SU-DHL-6 (cell line): ENCODE data around the gene RCOR2.

Experiments used
- H2AFZ ChIP-seq: fragments of 200-600 bp; sonication (generic); 2 replicates; pipeline ENCODE4 v1.6.1; 2014; ENCODE audit warnings: low read depth, mild to moderate bottlenecking, moderate library complexity, mixed read lengths, antibody characterized with exemption, low read length; ENCODE audit not compliant: severe bottlenecking
- H3F3A ChIP-seq: fragments of 200-600 bp; shearing (Covaris generic); 2 replicates; pipeline ENCODE4 v1.6.0; 2016; ENCODE audit warnings: antibody characterized with exemption, mild to moderate bottlenecking; ENCODE audit not compliant: insufficient read depth
- H3K27ac ChIP-seq: fragments of 200-600 bp; sonication (generic); 2 replicates; pipeline ENCODE4 v1.5.1; 2016; ENCODE audit warnings: low read depth, mild to moderate bottlenecking, low read length, moderate library complexity, mixed read lengths
- H3K27me3 ChIP-seq: fragments of 200-600 bp; sonication (generic), shearing (Covaris generic); 2 replicates; pipeline ENCODE4 v1.6.0; 2014; ENCODE audit warnings: mild to moderate bottlenecking, low read length
- H3K36me3 ChIP-seq: fragments of 200-600 bp; sonication (generic); 2 replicates; pipeline ENCODE4 v1.6.1; 2014; ENCODE audit warnings: mild to moderate bottlenecking, low read length, mixed read lengths
- H3K4me2 ChIP-seq: fragments of 300-600, 200-600 bp; shearing (Covaris generic), sonication (generic); 2 replicates; pipeline ENCODE4 v1.6.0; 2014; ENCODE audit warnings: low read length, low read depth, mild to moderate bottlenecking; ENCODE audit not compliant: poor library complexity, severe bottlenecking
- H3K4me3 ChIP-seq: fragments of 200-600 bp; sonication (generic); 2 replicates; pipeline ENCODE4 v1.5.1; 2014; ENCODE audit warnings: antibody characterized with exemption, low read length, mild to moderate bottlenecking, mixed read lengths; ENCODE audit not compliant: insufficient read depth, poor library complexity, severe bottlenecking
- H3K79me2 ChIP-seq: fragments of 200-600 bp; sonication (generic); 2 replicates; pipeline ENCODE4 v1.6.1; 2014; ENCODE audit warnings: mild to moderate bottlenecking, low read length, moderate library complexity; ENCODE audit not compliant: insufficient read depth
- H3K9ac ChIP-seq: fragments of 200-600 bp; sonication (generic); 2 replicates; pipeline ENCODE4 v1.7.0; 2014; ENCODE audit warnings: mild to moderate bottlenecking, low read length
- H3K9me2 ChIP-seq: fragments of 200-600 bp; sonication (generic); replicated peaks from 2 replicates; pipeline ENCODE4 v1.6.1; 2014; ENCODE audit warnings: low read length; ENCODE audit not compliant: insufficient read depth
- H3K9me3 ChIP-seq: fragments of 200-600 bp; sonication (generic); 2 replicates; pipeline ENCODE4 v1.6.1; 2014; ENCODE audit warnings: low read length, mixed read lengths; ENCODE audit not compliant: insufficient read depth
- H4K20me1 ChIP-seq: fragments of 200-600 bp; sonication (generic); 2 replicates; pipeline ENCODE4 v1.6.1; 2014; ENCODE audit warnings: low read depth, mild to moderate bottlenecking, antibody characterized with exemption, low read length, moderate library complexity, mixed read lengths
- EZH2phosphoT487 ChIP-seq: fragments of 200-600 bp; sonication (generic), shearing (Covaris generic); conservative IDR thresholded peaks from 2 replicates; pipeline ENCODE4 v1.6.1; 2018; ENCODE audit warnings: mild to moderate bottlenecking, antibody characterized with exemption, low read length, moderate library complexity, mixed read lengths
- TF ChIP-seq, protein P1 (sequence below): fragments of 200-600 bp; sonication (generic); IDR thresholded peaks from one replicate; pipeline ENCODE4 v1.5.1; 2017; ENCODE audit warnings: antibody characterized with exemption, mild to moderate bottlenecking, low read length, moderate library complexity; ENCODE audit not compliant: insufficient read depth, poor library complexity, severe bottlenecking

RCOR2 gene

DNA sequence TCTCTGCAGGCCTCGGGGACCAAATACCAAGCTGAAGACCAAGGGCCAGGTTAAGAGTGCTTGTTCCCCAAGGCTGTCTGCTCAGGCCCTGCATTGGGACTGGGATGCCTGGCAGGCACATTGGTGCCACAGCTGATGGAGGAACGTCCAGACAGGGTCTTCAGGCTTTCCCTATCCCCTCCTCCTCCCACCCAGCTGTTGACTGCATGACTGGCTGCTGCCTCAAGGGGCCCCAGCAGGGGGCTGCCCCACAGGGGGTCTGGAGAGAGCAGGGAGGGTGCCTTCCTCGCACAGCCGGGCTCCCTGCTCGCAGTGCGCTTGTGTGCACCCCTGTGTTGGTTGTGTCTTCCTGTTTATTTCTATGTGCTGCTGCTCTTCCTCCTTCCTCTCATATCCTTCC lies 9.9 kb downstream of the RCOR2 start:
- H3K9me2 ChIP-seq, result no peaks in the 10 kb centered on the region
- H3F3A ChIP-seq, result no peaks in the 10 kb centered on the region
- H3K4me2 ChIP-seq, result no peak overlapping the region
- H2AFZ ChIP-seq, result no peak overlapping the region
- H3K9ac ChIP-seq, result no peak overlapping the region
- H3K36me3 ChIP-seq, result no peaks in the 10 kb centered on the region
- H3K9me3 ChIP-seq, result no peaks in the 10 kb centered on the region
- H4K20me1 ChIP-seq, result no peaks in the 10 kb centered on the region
- H3K27ac ChIP-seq, result no peak overlapping the region
- TF ChIP-seq, protein P1, sequence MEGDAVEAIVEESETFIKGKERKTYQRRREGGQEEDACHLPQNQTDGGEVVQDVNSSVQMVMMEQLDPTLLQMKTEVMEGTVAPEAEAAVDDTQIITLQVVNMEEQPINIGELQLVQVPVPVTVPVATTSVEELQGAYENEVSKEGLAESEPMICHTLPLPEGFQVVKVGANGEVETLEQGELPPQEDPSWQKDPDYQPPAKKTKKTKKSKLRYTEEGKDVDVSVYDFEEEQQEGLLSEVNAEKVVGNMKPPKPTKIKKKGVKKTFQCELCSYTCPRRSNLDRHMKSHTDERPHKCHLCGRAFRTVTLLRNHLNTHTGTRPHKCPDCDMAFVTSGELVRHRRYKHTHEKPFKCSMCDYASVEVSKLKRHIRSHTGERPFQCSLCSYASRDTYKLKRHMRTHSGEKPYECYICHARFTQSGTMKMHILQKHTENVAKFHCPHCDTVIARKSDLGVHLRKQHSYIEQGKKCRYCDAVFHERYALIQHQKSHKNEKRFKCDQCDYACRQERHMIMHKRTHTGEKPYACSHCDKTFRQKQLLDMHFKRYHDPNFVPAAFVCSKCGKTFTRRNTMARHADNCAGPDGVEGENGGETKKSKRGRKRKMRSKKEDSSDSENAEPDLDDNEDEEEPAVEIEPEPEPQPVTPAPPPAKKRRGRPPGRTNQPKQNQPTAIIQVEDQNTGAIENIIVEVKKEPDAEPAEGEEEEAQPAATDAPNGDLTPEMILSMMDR, result no peak
- no peak for TF ChIP-seq EZH2phosphoT487
- no peaks in the 10 kb centered on the region for H3K79me2 ChIP-seq
- no peak overlapping the region for H3K4me3 ChIP-seq
- no peaks in the 10 kb centered on the region for H3K27me3 ChIP-seq

DNA sequence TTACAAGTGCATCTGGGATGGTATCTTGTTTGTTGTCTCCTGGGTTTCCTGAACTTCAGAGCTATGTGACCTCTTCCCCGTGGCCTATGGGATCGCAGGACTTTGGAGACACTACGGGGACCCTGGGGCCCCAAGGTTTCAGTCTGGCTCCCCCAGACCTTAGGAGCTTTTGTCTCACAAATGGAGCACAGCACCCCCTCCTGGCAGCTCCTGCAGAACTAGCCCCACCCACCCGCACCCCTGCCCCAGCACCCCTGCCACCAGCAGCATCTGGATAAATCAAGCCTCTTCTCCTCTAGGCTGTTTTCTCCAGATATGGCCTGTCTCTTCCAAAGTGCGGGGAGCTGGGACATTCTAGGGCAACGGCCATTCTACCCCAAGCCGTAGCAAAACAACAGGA lies 10.4 kb downstream of the RCOR2 start:
- H2AFZ ChIP-seq, result no peak overlapping the region
- no peak overlapping the region for H3K4me2 ChIP-seq
- no peak overlapping the region for H3K9ac ChIP-seq
- no peaks in the 10 kb centered on the region for H3F3A ChIP-seq
- H3K9me3 ChIP-seq, result no peaks in the 10 kb centered on the region
- no peak overlapping the region for H3K27ac ChIP-seq
- no peaks in the 10 kb centered on the region for H3K79me2 ChIP-seq
- H3K27me3 ChIP-seq, result no peaks in the 10 kb centered on the region
- no peaks in the 10 kb centered on the region for H4K20me1 ChIP-seq
- no peaks in the 10 kb centered on the region for H3K36me3 ChIP-seq
- H3K9me2 ChIP-seq, result no peaks in the 10 kb centered on the region
- no peak for TF ChIP-seq EZH2phosphoT487
- TF ChIP-seq, protein P1, result no peak
- H3K4me3 ChIP-seq, result no peak overlapping the region

DNA sequence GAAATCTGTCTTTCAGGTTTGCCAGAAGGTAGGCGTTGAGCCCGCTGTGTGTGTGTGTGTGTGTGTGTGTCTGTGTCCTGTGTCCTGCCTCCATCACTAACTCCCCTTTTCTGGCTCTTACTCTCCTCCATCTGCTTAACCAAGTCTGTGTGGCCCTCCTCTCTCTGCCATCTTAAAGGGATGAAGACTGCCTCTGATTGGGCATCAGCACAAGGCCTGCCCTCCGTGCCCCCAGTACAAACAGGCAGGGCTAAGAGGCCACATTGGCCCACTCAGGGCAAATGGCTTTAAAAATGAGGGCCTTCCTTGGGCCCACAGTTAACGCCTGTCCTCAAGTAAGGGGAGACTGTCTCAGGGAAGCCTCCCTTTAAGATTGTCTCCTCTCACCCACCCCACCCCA lies 10.9 kb downstream of the RCOR2 start:
- Histone ChIP-seq H3F3A (no peaks in the 10 kb centered on the region), H2AFZ (no peak overlapping the region), H3K79me2 (no peaks in the 10 kb centered on the region), H3K9ac (no peak overlapping the region), H3K36me3 (no peaks in the 10 kb centered on the region), H3K4me3 (no peak overlapping the region), H3K4me2 (no peak overlapping the region), H3K9me2 (no peaks in the 10 kb centered on the region), H4K20me1 (no peaks in the 10 kb centered on the region), H3K27ac (no peak overlapping the region), H3K27me3 (no peaks in the 10 kb centered on the region), H3K9me3 (no peaks in the 10 kb centered on the region)
- no peak for TF ChIP-seq EZH2phosphoT487
- TF ChIP-seq, protein P1, result no peak

DNA sequence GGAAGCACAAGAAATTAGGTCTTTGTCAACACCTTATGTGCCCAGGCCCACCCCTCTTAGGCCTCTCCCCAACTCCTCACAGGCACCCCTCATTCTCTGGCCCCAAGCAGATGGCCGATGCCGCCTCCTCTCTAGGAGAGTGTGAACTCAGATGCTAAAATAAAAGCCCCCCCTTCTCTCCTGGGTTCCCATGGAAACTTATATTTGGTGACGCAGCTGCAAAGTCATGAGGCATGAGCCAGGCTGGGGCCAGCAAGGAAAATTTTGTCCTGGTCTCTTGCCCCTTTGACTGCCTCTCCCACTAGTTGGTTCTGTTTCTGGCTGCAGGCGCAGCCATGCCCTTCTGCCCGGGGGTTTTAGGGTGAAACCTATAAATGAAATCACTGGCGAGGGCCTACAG lies 11.8 kb downstream of the RCOR2 start:
- no peak overlapping the region for H3K4me2 ChIP-seq
- H3K27ac ChIP-seq, result no peak overlapping the region
- no peaks in the 10 kb centered on the region for H3K9me2 ChIP-seq
- H3K9ac ChIP-seq, result no peak overlapping the region
- 0 out of 2 replicates have a peak, but pooled peaks cover 3% of the 10 kb centered on the region for H3K36me3 ChIP-seq
- no peaks in the 10 kb centered on the region for H3K27me3 ChIP-seq
- no peak overlapping the region for H2AFZ ChIP-seq
- TF ChIP-seq, protein P1, result no peak
- no peak for TF ChIP-seq EZH2phosphoT487
- H3K9me3 ChIP-seq, result no peaks in the 10 kb centered on the region
- no peak overlapping the region for H3K4me3 ChIP-seq
- no peaks in the 10 kb centered on the region for H4K20me1 ChIP-seq
- no peaks in the 10 kb centered on the region for H3F3A ChIP-seq
- no peaks in the 10 kb centered on the region for H3K79me2 ChIP-seq
